K562 (cell line): ENCODE data around the gene L3HYPDH. TPM values are rescaled to one million over a fixed set of nuclear protein-coding genes. Genes with fewer than 3 reads are reported as not detected.

Experiments
- BCOR ChIP-seq: fragments of 450-650 bp; IDR thresholded peaks from 2 replicates; pipeline ENCODE4 v1.6.1; 2016
- BMI1 ChIP-seq: fragments of 150-350 bp; IDR thresholded peaks from 2 replicates; pipeline ENCODE4 v1.6.1; 2014; ENCODE audit warnings: low read length
- CAMTA2 ChIP-seq: fragments of 250-450 bp; sonication (Bioruptor Pico); conservative IDR thresholded peaks from 2 replicates; pipeline ENCODE4 v1.5.1; 2022
- CREB1 ChIP-seq, 2 experiments: sonication (generic) in 1 of 2; formaldehyde crosslinking in 1 of 2; IDR thresholded peaks; 2 replicates each; pipeline versions ENCODE4 v1.6.1 to v1.8.0; 2012 to 2022; ENCODE audit warnings: inconsistent platforms in 1 of 2, mild to moderate bottlenecking in 1 of 2, missing genetic modification reagents in 1 of 2, moderate library complexity in 1 of 2
- ESRRA ChIP-seq: fragments of 450-650 bp; IDR thresholded peaks from 2 replicates; pipeline ENCODE4 v1.6.1; 2014; ENCODE audit warnings: low read depth, mild to moderate bottlenecking, moderate library complexity, borderline replicate concordance
- ETS1 ChIP-seq: conservative IDR thresholded peaks from 2 replicates; pipeline ENCODE4 v1.6.1; 2011; ENCODE audit warnings: low read depth, mild to moderate bottlenecking, low read length; ENCODE audit not compliant: control insufficient read depth
- FOXM1 ChIP-seq, 2 experiments: fragments of 450-650 bp in 1 of 2; sonication (generic) in 1 of 2; formaldehyde crosslinking in 1 of 2; IDR thresholded peaks; 2 replicates each; pipeline versions ENCODE4 v1.6.1 to v1.9.0; 2017 to 2022; ENCODE audit warnings: low read depth in 2 of 2, mild to moderate bottlenecking in 2 of 2, missing genetic modification reagents in 1 of 2, moderate library complexity in 1 of 2
- JUND ChIP-seq, 2 experiments: IDR thresholded peaks; 2 replicates in 1 of 2; 3 replicates in 1 of 2; pipeline ENCODE4 v1.6.1; 2011; ENCODE audit warnings: borderline replicate concordance in 2 of 2, low read depth in 2 of 2, low read length in 2 of 2, improper control_type of control experiment in 1 of 2, missing biosample characterization in 1 of 2, missing genetic modification characterization in 1 of 2, missing genetic modification reagents in 1 of 2
- SIN3A ChIP-seq, 2 experiments: fragments of 150-350 bp in 1 of 2; IDR thresholded peaks; 2 replicates each; pipeline ENCODE4 v1.6.1; 2011 to 2016; ENCODE audit warnings: borderline replicate concordance in 2 of 2, low read depth in 2 of 2, low read length in 2 of 2, mild to moderate bottlenecking in 2 of 2, moderate library complexity in 2 of 2; ENCODE audit not compliant: control insufficient read depth in 1 of 2
- SMC3 ChIP-seq: conservative IDR thresholded peaks from 2 replicates; pipeline ENCODE4 v1.6.1; 2011; ENCODE audit warnings: low read depth, low read length, improper control_type of control experiment; ENCODE audit not compliant: insufficient read depth
- ZNF133 ChIP-seq: fragments of 250-450 bp; sonication (Bioruptor Pico); IDR thresholded peaks from 2 replicates; pipeline ENCODE4 v1.4.0; 2020; ENCODE audit warnings: mild to moderate bottlenecking
- ZNF165 ChIP-seq: fragments of 250-450 bp; sonication (Bioruptor Pico); IDR thresholded peaks from 2 replicates; pipeline ENCODE4 v1.4.0; 2020; ENCODE audit warnings: borderline replicate concordance
- ZNF280B ChIP-seq: fragments of 250-450 bp; sonication (Bioruptor Pico); IDR thresholded peaks from 2 replicates; pipeline ENCODE4 v1.5.1; 2021; ENCODE audit warnings: mild to moderate bottlenecking
- polyA plus RNA-seq, 8 experiments: library from polyadenylated mRNA; depleted of rRNA in 4 of 8; stranded (reverse) in 5 of 8; unstranded in 3 of 8; fragments of >200 nt; fragmentation: Nextera tagmentation in 2 of 8; fragmentation: Illumina TruSeq in 1 of 8; extraction: Ambion mirVana in 2 of 8; extraction: Trizol in 1 of 8; gene quantifications; 2 replicates each; pipeline versions ENCODE4 v1.2.1 to v1.2.3, GENCODE V29; 2011 to 2014; ENCODE audit warnings: inconsistent platforms in 1 of 8, missing spikeins in 1 of 8
- total RNA-seq, 7 experiments: library from RNA; depleted of rRNA in 6 of 7; stranded (reverse); fragments of >200 nt in 6 of 7; fragmentation: Illumina TruSeq in 2 of 7; extraction: Trizol in 2 of 7; gene quantifications; 2 replicates each; pipeline versions ENCODE4 v1.2.1 to v1.2.3, GENCODE V29; 2011 to 2021; ENCODE audit warnings: low replicate concordance in 1 of 7
- TF ChIP-seq, protein P1 (sequence below): sonication (generic); formaldehyde crosslinking; IDR thresholded peaks from 2 replicates; pipeline ENCODE4 v1.8.0; 2023; ENCODE audit warnings: missing genetic modification reagents, mild to moderate bottlenecking, borderline replicate concordance
- TF ChIP-seq, protein P2 (sequence below): sonication (generic); formaldehyde crosslinking; IDR thresholded peaks from 2 replicates; pipeline ENCODE4 v1.9.0; 2022; ENCODE audit warnings: mild to moderate bottlenecking, missing genetic modification reagents

Gene L3HYPDH
- total and polyA plus RNA-seq, 9 of the 15 experiments (the other 6 are each of a cell fraction or from before 2014, with no cell fraction given): 12.8 to 36.5 (median 19.3) TPM

DNA sequence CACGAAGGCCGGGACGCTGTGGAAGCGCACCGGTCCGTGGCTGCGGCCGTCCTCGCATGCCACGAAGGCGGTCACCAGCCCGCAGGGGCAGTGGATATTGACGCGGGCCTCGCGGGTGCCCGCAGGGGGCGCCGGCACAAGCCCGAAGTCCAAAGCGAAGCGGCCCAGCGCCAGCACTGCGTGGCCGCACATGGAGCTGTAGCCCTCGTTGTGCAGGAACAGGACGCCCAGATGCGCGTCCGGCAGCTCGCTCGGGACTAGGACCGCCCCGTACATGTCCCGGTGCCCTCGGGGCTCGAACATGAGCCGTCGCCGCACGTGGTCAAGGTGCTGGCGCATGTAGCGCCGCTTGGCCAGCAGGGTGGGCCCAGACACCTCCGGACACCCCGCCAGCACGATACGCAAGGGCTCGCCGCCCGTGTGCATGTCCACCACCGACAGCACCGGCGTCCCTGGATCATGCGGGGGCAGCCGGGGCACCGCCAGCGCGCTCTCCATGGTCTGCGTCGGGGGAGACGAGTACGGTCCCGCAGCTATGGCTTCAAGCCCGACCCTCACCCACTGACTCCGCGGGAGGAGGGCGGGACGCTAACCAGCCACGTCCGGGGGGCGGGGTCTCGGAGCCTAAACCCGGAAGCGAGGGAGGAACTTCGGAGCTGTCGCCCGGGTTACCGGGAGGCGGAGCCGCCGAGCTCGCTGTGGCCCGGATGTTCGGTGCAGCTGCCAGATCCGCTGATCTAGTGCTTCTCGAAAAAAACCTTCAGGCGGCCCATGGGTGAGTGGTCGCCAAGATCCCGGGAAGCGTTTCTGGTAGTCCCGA is at the start of gene L3HYPDH, which contains the start of gene JKAMP (continued):
- TF ChIP-seq JUND (IDR thresholded peaks at IDR 0.05; ENCODE audit: borderline replicate concordance, low read depth, low read length) (no peak), JUND (tag; IDR thresholded peaks at IDR 0.05; ENCODE audit: borderline replicate concordance, low read depth, low read length) (no peak), ESRRA (0 out of 2 replicates have a peak, but pooled peaks have one; percentile 28), CREB1 (IDR thresholded peaks at IDR 0.05) (no peak), CREB1 (CRISPR knock-in tag; IDR thresholded peaks at IDR 0.05) (peak; percentile 72), BMI1 (0 out of 2 replicates have a peak, but pooled peaks have one; percentile 42), ZNF280B (no peak), ETS1 (0 out of 2 replicates have a peak, but pooled peaks have one; percentile 32), CAMTA2 (CRISPR knock-in tag) (no peak), ZNF133 (no peak), SMC3 (no peak), BCOR (0 out of 2 replicates have a peak, but pooled peaks have one; percentile 28), FOXM1 (IDR thresholded peaks at IDR 0.05; ENCODE audit: low read depth) (no peak), FOXM1 (CRISPR knock-in tag; IDR thresholded peaks at IDR 0.05; ENCODE audit: low read depth) (no peak; the same call in 1 of the 2 replicates), ZNF165 (CRISPR knock-in tag) (no peak), SIN3A (IDR thresholded peaks at IDR 0.05; ENCODE audit: borderline replicate concordance in 2 of 2, control insufficient read depth in 1 of 2, low read depth in 2 of 2, low read length in 2 of 2) (peak in 1 of 2 experiments; percentile 11; a peak in 1 of 4 replicates)
- TF ChIP-seq, protein P1, sequence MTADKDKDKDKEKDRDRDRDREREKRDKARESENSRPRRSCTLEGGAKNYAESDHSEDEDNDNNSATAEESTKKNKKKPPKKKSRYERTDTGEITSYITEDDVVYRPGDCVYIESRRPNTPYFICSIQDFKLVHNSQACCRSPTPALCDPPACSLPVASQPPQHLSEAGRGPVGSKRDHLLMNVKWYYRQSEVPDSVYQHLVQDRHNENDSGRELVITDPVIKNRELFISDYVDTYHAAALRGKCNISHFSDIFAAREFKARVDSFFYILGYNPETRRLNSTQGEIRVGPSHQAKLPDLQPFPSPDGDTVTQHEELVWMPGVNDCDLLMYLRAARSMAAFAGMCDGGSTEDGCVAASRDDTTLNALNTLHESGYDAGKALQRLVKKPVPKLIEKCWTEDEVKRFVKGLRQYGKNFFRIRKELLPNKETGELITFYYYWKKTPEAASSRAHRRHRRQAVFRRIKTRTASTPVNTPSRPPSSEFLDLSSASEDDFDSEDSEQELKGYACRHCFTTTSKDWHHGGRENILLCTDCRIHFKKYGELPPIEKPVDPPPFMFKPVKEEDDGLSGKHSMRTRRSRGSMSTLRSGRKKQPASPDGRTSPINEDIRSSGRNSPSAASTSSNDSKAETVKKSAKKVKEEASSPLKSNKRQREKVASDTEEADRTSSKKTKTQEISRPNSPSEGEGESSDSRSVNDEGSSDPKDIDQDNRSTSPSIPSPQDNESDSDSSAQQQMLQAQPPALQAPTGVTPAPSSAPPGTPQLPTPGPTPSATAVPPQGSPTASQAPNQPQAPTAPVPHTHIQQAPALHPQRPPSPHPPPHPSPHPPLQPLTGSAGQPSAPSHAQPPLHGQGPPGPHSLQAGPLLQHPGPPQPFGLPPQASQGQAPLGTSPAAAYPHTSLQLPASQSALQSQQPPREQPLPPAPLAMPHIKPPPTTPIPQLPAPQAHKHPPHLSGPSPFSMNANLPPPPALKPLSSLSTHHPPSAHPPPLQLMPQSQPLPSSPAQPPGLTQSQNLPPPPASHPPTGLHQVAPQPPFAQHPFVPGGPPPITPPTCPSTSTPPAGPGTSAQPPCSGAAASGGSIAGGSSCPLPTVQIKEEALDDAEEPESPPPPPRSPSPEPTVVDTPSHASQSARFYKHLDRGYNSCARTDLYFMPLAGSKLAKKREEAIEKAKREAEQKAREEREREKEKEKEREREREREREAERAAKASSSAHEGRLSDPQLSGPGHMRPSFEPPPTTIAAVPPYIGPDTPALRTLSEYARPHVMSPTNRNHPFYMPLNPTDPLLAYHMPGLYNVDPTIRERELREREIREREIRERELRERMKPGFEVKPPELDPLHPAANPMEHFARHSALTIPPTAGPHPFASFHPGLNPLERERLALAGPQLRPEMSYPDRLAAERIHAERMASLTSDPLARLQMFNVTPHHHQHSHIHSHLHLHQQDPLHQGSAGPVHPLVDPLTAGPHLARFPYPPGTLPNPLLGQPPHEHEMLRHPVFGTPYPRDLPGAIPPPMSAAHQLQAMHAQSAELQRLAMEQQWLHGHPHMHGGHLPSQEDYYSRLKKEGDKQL (CRISPR knock-in tag): peak; percentile 38; the same call in 1 of the 2 replicates
- TF ChIP-seq, protein P2, sequence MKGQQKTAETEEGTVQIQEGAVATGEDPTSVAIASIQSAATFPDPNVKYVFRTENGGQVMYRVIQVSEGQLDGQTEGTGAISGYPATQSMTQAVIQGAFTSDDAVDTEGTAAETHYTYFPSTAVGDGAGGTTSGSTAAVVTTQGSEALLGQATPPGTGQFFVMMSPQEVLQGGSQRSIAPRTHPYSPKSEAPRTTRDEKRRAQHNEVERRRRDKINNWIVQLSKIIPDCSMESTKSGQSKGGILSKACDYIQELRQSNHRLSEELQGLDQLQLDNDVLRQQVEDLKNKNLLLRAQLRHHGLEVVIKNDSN (CRISPR knock-in tag): peak; percentile 85
